GM21390 (cell line): ENCODE measurements around the gene TAC4.

Source experiments
- ATAC-seq: cut with Tn5 transposase; IDR thresholded peaks from one replicate; pipeline ENCODE4 v1.9.1; 2021; ENCODE audit not compliant: unreplicated experiment

The TAC4 gene

GRCh38 chr17:49873466-49873865 is 25.6 kb upstream of the TAC4 start:
- ATAC-seq = no peak

- ATAC-seq = no peak
Measured at GRCh38 chr17:49872754-49873377, 25.0 kb upstream of the TAC4 start.

- no peak for ATAC-seq
Measured at GRCh38 chr17:49871211-49871610, 23.3 kb upstream of the TAC4 start.

GRCh38 chr17:49870298-49870697 is 22.4 kb upstream of the TAC4 start:
- ATAC-seq = no peak

- no peak for ATAC-seq
Measured at GRCh38 chr17:49869038-49869374, 21.1 kb upstream of the TAC4 start.

GRCh38 chr17:49866882-49867413 is 19.1 kb upstream of the TAC4 start:
- no peak for ATAC-seq

GRCh38 chr17:49866019-49866380 is 18.1 kb upstream of the TAC4 start:
- no peak for ATAC-seq

GRCh38 chr17:49862781-49863331 is 15.0 kb upstream of the TAC4 start:
- ATAC-seq = no peak

GRCh38 chr17:49861150-49861884 is 13.4 kb upstream of the TAC4 start:
- no peak for ATAC-seq

- ATAC-seq = no peak
Measured at GRCh38 chr17:49859991-49860953, 12.4 kb upstream of the TAC4 start.

GRCh38 chr17:49858796-49859195 is 10.9 kb upstream of the TAC4 start:
- no peak for ATAC-seq

- ATAC-seq = no peak
Measured at GRCh38 chr17:49854126-49854525, 6.3 kb upstream of the TAC4 start.

GRCh38 chr17:49853470-49854015 is 5.7 kb upstream of the TAC4 start:
- no peak for ATAC-seq

- ATAC-seq = no peak
Measured at GRCh38 chr17:49851387-49852291, 3.8 kb upstream of the TAC4 start.

- no peak for ATAC-seq
Measured at GRCh38 chr17:49850772-49851386, 3.0 kb upstream of the TAC4 start.

- ATAC-seq = no peak
Measured at GRCh38 chr17:49850218-49850610, 2.3 kb upstream of the TAC4 start.

GRCh38 chr17:49848739-49849138 is 870 bp upstream of the TAC4 start:
- ATAC-seq = no peak

- no peak for ATAC-seq
Measured at GRCh38 chr17:49846938-49847712, 744 bp downstream of the TAC4 start.

- ATAC-seq = no peak
Measured at GRCh38 chr17:49845321-49845720, 2.5 kb downstream of the TAC4 start.
